NCI-H128 (cell line): ENCODE measurements around the gene PRKCQ.
"Not testable (repeated sequence)": the region's sequence is repeated elsewhere in the genome, so short reads cannot be mapped to it uniquely, and the experiment has no call there.

ENCODE experiments used
- DNase-seq: peaks from one replicate; lab custom pipeline; 2025; ENCODE audit not compliant: unreplicated experiment; lab: John Stamatoyannopoulos, UW

Gene PRKCQ

GRCh38 chr10:6463366-6463765, 116.7 kb downstream of the PRKCQ start:
- no peak for DNase-seq

- no peak for DNase-seq
Observed at GRCh38 chr10:6461961-6462360, 118.1 kb downstream of the PRKCQ start.

- no peak for DNase-seq
Observed at GRCh38 chr10:6460861-6461409, 119.1 kb downstream of the PRKCQ start.

- no peak for DNase-seq
Observed at GRCh38 chr10:6458814-6459213, 121.3 kb downstream of the PRKCQ start.

- no peak for DNase-seq
Observed at GRCh38 chr10:6457376-6457775, 122.7 kb downstream of the PRKCQ start.

GRCh38 chr10:6456067-6456466, 124.0 kb downstream of the PRKCQ start:
- no peak for DNase-seq

GRCh38 chr10:6455592-6455991, 124.5 kb downstream of the PRKCQ start:
- DNase-seq: no peak

GRCh38 chr10:6446711-6447110, 133.4 kb downstream of the PRKCQ start:
- DNase-seq: no peak

- DNase-seq: no peak
Observed at GRCh38 chr10:6445671-6446316, 134.3 kb downstream of the PRKCQ start.

GRCh38 chr10:6439875-6440274, 140.2 kb downstream of the PRKCQ start:
- not testable (repeated sequence) for DNase-seq

- DNase-seq: no peak
Observed at GRCh38 chr10:6431861-6432260, 148.2 kb downstream of the PRKCQ start.

GRCh38 chr10:6431186-6431585, 148.9 kb downstream of the PRKCQ start:
- no peak for DNase-seq

GRCh38 chr10:6430423-6430980, 149.6 kb downstream of the PRKCQ start:
- DNase-seq: no peak

- no peak for DNase-seq
Observed at GRCh38 chr10:6427357-6427959, 152.6 kb downstream of the PRKCQ start.

GRCh38 chr10:6426317-6426716, 153.8 kb downstream of the PRKCQ start:
- DNase-seq: no peak

- no peak for DNase-seq
Observed at GRCh38 chr10:6423413-6424170, 156.5 kb downstream of the PRKCQ start.

- DNase-seq: no peak
Observed at GRCh38 chr10:6423004-6423403, 157.1 kb downstream of the PRKCQ start.

- DNase-seq: no peak
Observed at GRCh38 chr10:6418613-6419216, 161.4 kb downstream of the PRKCQ start.

GRCh38 chr10:6418167-6418566, 161.9 kb downstream of the PRKCQ start:
- DNase-seq: no peak

- no peak for DNase-seq
Observed at GRCh38 chr10:6416892-6417512, 163.1 kb downstream of the PRKCQ start.

- DNase-seq: no peak
Observed at GRCh38 chr10:6411436-6411835, 168.6 kb downstream of the PRKCQ start.
